GM21737 (cell line): ENCODE data around the gene LINGO3.

ENCODE experiments used
- ATAC-seq: cut with Tn5 transposase; IDR thresholded peaks from one replicate; pipeline ENCODE4 v1.9.1; 2021; ENCODE audit warnings: mild to moderate bottlenecking, moderate library complexity; ENCODE audit not compliant: unreplicated experiment

Gene LINGO3

GRCh38 chr19:2339644-2340310 lies 31.8 kb upstream of the LINGO3 start:
- ATAC-seq: no peak

DNA sequence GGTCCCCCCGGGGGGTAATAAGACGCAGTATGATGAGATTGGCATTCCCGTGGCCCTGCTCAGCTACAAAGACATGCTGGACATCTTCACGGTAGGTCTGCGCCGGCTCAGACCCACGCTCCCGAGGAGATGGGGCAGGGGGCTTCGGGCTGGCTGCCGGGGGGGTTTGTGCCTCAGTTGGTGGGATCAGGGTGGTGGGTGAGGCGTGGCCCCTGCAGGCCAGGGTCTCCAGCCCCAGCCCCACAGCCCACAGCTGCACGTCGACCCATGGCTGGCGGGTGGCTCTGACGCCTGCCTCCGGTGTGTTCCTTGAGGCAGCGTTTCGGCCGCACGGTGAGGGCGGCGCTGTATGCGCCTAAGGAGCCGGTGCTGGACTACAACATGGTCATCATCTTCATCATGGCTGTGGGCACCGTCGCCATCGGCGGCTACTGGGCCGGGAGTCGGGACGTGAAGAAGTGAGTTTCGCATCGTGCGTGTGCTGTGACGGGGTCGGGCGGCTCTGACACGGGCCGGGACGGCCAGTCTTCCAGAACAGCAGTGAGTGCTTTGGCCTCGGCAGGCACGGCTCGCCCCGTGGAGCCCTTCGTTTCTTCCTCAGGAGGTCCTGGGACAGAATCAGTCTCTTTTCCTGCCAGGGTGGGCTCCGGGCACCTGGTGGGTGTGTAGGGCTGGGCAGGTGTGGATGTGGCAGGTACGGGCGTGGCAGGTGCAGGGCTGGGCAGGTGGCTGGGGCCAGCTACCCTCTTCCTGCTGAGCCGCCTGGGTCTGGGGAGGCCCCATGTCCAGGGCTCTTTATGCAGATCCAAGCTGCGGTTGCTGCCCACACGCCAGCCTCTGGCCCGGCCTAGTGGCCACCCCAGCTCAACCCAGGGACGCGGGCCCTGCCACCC lies 31.0 kb upstream of the LINGO3 start:
- no peak for ATAC-seq

- no peak for ATAC-seq
These were observed 30.2 kb upstream of the LINGO3 start for GRCh38 chr19:2338055-2338615.

GRCh38 chr19:2337329-2337707 lies 29.4 kb upstream of the LINGO3 start:
- no peak for ATAC-seq

GRCh38 chr19:2336528-2337328 lies 28.8 kb upstream of the LINGO3 start:
- ATAC-seq: no peak

GRCh38 chr19:2335848-2336247 lies 27.9 kb upstream of the LINGO3 start:
- no peak for ATAC-seq

DNA sequence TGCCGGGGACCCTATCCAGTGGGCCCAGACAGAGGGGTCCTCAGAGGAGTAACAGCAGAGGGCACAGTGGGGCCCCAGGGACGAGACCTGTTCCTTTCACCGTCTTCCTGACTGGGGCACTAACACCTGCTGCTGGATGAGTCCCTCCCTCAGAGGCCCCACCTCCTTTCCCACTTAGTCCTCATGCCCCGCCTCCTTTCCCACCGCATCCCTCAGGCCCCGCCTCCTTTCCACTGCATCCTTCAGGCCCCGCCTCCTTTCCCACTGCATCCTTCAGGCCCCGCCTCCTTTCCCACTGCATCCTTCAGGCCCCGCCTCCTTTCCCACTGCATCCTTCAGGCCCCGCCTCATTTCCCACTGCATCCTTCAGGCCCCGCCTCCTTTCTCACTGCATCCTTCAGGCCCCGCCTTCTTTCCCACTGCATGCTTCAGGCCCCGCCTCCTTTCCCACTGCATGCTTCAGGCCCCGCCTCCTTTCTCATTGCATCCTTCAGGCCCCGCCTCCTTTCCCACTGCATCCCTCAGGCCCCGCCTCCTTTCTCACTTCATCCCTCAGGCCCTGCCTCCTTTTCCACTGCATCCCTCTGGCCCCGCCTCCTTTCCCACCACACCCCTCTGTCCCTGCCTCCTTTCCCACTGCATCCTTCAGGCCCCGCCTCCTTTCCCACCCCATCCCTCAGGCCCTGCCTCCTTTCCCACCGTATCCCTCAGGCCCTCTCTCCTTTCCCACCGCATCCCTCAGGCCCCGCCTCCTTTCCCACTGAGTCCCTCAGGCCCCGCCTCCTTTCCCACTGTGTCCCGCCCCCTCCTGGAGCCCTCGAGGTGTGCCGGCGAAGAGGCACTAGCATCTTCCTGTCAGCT lies 27.3 kb upstream of the LINGO3 start:
- ATAC-seq: no peak

- no peak for ATAC-seq
These were observed 26.5 kb upstream of the LINGO3 start for GRCh38 chr19:2334426-2334825.

DNA sequence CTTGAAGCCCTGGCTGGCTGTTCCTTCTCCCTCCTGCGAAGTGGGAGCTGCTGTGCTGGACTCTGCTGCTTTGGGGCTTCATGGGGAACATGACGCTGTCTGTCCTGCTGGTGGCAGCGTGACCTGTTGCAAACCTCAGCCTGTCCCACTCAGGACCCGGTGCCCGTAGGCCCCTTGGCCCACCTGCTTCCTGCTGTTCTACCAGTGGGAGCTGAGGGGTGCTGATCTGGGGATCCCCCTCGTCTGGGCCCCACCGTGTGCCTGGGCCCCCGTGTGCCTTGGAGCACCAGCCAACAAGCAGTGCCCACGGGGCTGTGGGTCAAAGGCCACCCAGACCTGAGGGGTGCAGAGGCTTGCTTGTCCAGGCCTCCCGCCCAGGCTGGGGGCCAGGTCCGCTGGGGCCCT lies 25.9 kb upstream of the LINGO3 start:
- ATAC-seq: no peak

- no peak for ATAC-seq
These were observed 25.3 kb upstream of the LINGO3 start for GRCh38 chr19:2333027-2333806.

DNA sequence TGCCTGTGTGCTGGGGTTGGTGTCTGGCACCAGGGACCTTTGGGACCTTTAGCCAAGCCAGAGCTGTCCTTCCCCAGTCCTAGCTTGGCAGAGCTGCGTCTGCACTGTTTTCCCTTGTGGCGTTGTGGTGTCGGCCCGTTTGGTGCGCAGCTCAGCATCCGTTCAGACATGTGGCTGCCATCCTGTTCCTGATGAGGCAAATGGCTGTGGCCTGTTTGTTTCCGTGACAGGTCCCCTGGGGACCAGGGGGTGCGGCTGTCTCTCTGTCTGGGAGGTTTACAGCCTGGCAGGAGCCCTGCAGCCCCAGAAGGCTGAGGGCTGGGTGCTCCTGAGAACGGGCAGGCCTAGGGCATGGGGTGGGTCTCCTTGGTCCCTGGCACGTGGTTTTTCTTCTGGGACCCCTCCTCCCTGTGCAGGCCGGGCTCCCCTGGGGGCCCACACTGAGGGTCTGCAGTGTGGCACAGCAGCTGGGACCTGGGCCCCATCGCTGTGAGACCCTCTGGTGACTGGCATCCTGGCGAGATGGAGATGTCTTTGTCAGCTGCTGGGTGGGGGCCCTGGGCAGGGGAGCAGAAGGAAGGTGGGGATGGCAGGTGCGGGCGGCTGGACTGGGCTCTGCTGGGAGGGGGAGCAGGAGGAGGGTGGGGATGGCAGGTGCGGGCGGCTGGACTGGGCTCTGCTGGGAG lies 24.5 kb upstream of the LINGO3 start:
- no peak for ATAC-seq

- ATAC-seq: no peak
These were observed 23.8 kb upstream of the LINGO3 start for GRCh38 chr19:2331601-2332246.

GRCh38 chr19:2330632-2331284 lies 22.8 kb upstream of the LINGO3 start:
- no peak for ATAC-seq

- no peak for ATAC-seq
These were observed 22.3 kb upstream of the LINGO3 start for GRCh38 chr19:2330255-2330631.

DNA sequence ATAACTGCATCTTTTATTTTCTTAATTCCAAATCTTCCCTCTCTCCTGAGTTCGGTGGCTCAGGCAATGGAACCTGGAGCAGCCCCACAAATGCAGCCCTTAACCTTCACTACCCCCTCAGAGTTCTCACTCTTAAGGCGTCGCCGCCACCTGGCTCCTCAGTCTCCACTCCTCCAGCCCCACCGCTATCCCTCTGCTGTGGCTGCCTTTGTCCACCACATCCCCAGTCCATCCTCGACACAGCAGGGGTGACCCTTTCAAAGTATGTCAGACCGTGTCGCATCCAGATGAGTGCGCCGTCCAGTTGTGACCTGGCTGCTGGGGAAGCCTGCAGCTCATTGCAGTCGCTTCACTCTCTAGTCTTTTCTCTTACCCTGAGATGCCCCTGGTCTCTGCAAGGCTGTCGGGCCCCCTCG lies 21.6 kb upstream of the LINGO3 start:
- ATAC-seq: no peak

- ATAC-seq: no peak
These were observed 21.2 kb upstream of the LINGO3 start for GRCh38 chr19:2329149-2329478.

- ATAC-seq: peak; percentile 43
These were observed 20.6 kb upstream of the LINGO3 start, which contains the start of the genes LSM7 and SPPL2B for GRCh38 chr19:2328401-2329148. LSM7 (minus strand) TSS chr19:2328586; CDS start chr19:2328566, 20 bp downstream. SPPL2B (plus strand) TSS chr19:2328684; CDS start chr19:2328710, 26 bp downstream.
